GM12878 (cell line): ENCODE measurements around the gene GCK. TPM values are rescaled to one million over a fixed set of nuclear protein-coding genes. Genes with fewer than 3 reads are reported as not detected.

ENCODE experiments used
- ATAC-seq: fragments of 200-7000 bp; cut with Tn5 transposase; 3 replicates; pipeline ENCODE4 v1.9.1; 2020; ENCODE audit warnings: mild to moderate bottlenecking, moderate library complexity
- BruUV-seq: library from RNA; stranded (reverse); fragments of 400-500 nt; replicated peaks from 2 replicates; lab custom pipeline; 2021; lab: Mats Ljungman, UMichigan
- CTCF ChIA-PET: fragments of 300-600 bp; sonication (Branson Sonifier 250); formaldehyde crosslinking; extraction: SDS; loops from one replicate; lab custom pipeline; 2021; ENCODE audit warnings: inconsistent platforms; lab: Yijun Ruan, JAX
- POLR2A ChIA-PET: fragments of 350-600 bp; formaldehyde crosslinking; extraction: SDS; loops from one replicate; lab custom pipeline; 2021; ENCODE audit warnings: inconsistent platforms; lab: Charles Lee
- RAD21 ChIA-PET: fragments of 300-600 bp; sonication (Branson Sonifier 250); formaldehyde crosslinking; loops from one replicate; lab custom pipeline; 2023; ENCODE audit warnings: antibody characterized with exemption; ENCODE audit not compliant: unreplicated experiment; lab: Charles Lee
- SMC1A ChIA-PET: fragments of 300-600 bp; sonication (Branson Sonifier 250); formaldehyde crosslinking; loops from one replicate; lab custom pipeline; 2023; ENCODE audit not compliant: unreplicated experiment, uncharacterized antibody; lab: Charles Lee
- DNase-seq: peaks from one replicate; pipeline ENCODE4 v3.0.0-alpha.2; 2011; ENCODE audit warnings: low read depth, low spot score
- FAIRE-seq: peaks from 3 replicates; lab custom pipeline; 2011; peaks lifted over from hg19 to GRCh38; lab: Jason Lieb, UNC
- H2AFZ ChIP-seq: 2 replicates; pipeline ENCODE4 v1.6.0; 2011; ENCODE audit warnings: low read depth, low read length, control low read depth; ENCODE audit not compliant: control insufficient read depth
- H3K27ac ChIP-seq: 2 replicates; pipeline ENCODE4 v1.5.1; 2011; ENCODE audit warnings: control low read depth; ENCODE audit not compliant: control insufficient read depth, insufficient read depth
- H3K27me3 ChIP-seq, 2 experiments: replicated peaks in 1 of 2; 2 replicates each; pipeline versions ENCODE4 v1.6.0 to v1.6.1; 2011; ENCODE audit warnings: low read length in 1 of 2; ENCODE audit not compliant: control insufficient read depth in 2 of 2, insufficient read depth in 2 of 2
- H3K36me3 ChIP-seq, 2 experiments: 2 replicates each; pipeline ENCODE4 v1.5.1; 2011; ENCODE audit warnings: low read length in 1 of 2; ENCODE audit not compliant: control insufficient read depth in 2 of 2, insufficient read depth in 2 of 2
- H3K4me1 ChIP-seq: 2 replicates; pipeline ENCODE4 v1.6.1; 2011; ENCODE audit warnings: mild to moderate bottlenecking, low read length, moderate library complexity, mixed read lengths; ENCODE audit not compliant: control insufficient read depth, insufficient read depth
- H3K4me2 ChIP-seq: 2 replicates; pipeline ENCODE4 v1.6.0; 2011; ENCODE audit warnings: control low read depth; ENCODE audit not compliant: control insufficient read depth, insufficient read depth
- H3K4me3 ChIP-seq: fragments of 200-600 bp; sonication (generic); 2 replicates; pipeline ENCODE4 v1.5.1; 2016
- H3K79me2 ChIP-seq: 2 replicates; pipeline ENCODE4 v1.6.0; 2011; ENCODE audit warnings: low read length; ENCODE audit not compliant: control insufficient read depth, insufficient read depth
- H3K9ac ChIP-seq: 2 replicates; pipeline ENCODE4 v1.8.0; 2011; ENCODE audit warnings: low read length, control low read depth, mixed read lengths; ENCODE audit not compliant: control insufficient read depth, insufficient read depth
- H3K9me3 ChIP-seq: replicated peaks from 3 replicates; pipeline ENCODE4 v1.5.1; 2011; ENCODE audit warnings: mild to moderate bottlenecking, low read length; ENCODE audit not compliant: control insufficient read depth, insufficient read depth
- H4K20me1 ChIP-seq: 2 replicates; pipeline ENCODE4 v1.6.0; 2011; ENCODE audit not compliant: control insufficient read depth, insufficient read depth
- CTCF ChIP-seq, 3 experiments: IDR thresholded peaks in 2 of 3; conservative IDR thresholded peaks in 1 of 3; 2 replicates each; pipeline ENCODE4 v1.5.1; 2011; ENCODE audit warnings: low read depth in 3 of 3, low read length in 3 of 3, mild to moderate bottlenecking in 3 of 3, control low read depth in 2 of 3, moderate library complexity in 2 of 3, inconsistent platforms in 1 of 3, mixed read lengths in 1 of 3; ENCODE audit not compliant: control insufficient read depth in 2 of 3, insufficient read depth in 1 of 3; ENCODE audit errors: extremely low read depth in 1 of 3
- EED ChIP-seq: sonication (generic); IDR thresholded peaks from 2 replicates; pipeline ENCODE4 v1.6.1; 2016; ENCODE audit warnings: antibody characterized with exemption, low read depth
- MYC ChIP-seq: IDR thresholded peaks from 2 replicates; pipeline ENCODE4 v1.6.1; 2011; ENCODE audit warnings: mild to moderate bottlenecking, low read length, moderate library complexity, inconsistent platforms; ENCODE audit not compliant: insufficient read depth, insufficient replicate concordance, insufficient read length, severe bottlenecking
- PAX5 ChIP-seq: IDR thresholded peaks from 2 replicates; pipeline ENCODE4 v1.6.1; 2011; ENCODE audit warnings: low read depth, low read length, borderline replicate concordance
- SREBF1 ChIP-seq: IDR thresholded peaks from 2 replicates; pipeline ENCODE4 v1.6.1; 2012; ENCODE audit warnings: mild to moderate bottlenecking, low read length
- SUZ12 ChIP-seq: fragments of 200-600 bp; sonication (generic); IDR thresholded peaks from one replicate; pipeline ENCODE4 v1.6.1; 2018; ENCODE audit warnings: antibody characterized with exemption, mild to moderate bottlenecking; ENCODE audit not compliant: unreplicated experiment
- YBX1 ChIP-seq: fragments of 450-650 bp; IDR thresholded peaks from 2 replicates; pipeline ENCODE4 v1.6.1; 2016; ENCODE audit warnings: antibody characterized with exemption
- ZNF217 ChIP-seq: fragments of 450-650 bp; IDR thresholded peaks from 2 replicates; pipeline ENCODE4 v1.6.1; 2017; ENCODE audit warnings: antibody characterized with exemption, mild to moderate bottlenecking
- WGBS: methylation state at CpG from one replicate; pipeline ENCODE4 v1.1.6; 2016; ENCODE audit warnings: low lambda C conversion rate; ENCODE audit not compliant: insufficient replicate concordance, insufficient coverage; ENCODE audit errors: missing lambda C conversion rate; 5-methylcytosine and 5-hydroxymethylcytosine counted together
- in situ Hi-C: fragments of 300-500 bp; cut with MboI; formaldehyde crosslinking; loops from 9 replicates; pipeline ENCODE4 v1.14.3; 2018; ENCODE audit warnings: mixed read lengths
- intact Hi-C: fragments of 100-400 bp; cut with micrococcal nuclease; formaldehyde crosslinking; loops from one replicate; pipeline ENCODE4 v1.14.2; 2022; ENCODE audit not compliant: unreplicated experiment
- polyA plus RNA-seq, 11 experiments: library from polyadenylated mRNA; depleted of rRNA in 4 of 11; unstranded in 6 of 11; stranded (reverse) in 5 of 11; fragments of >200 nt; fragmentation: Nextera tagmentation in 4 of 11; fragmentation: Illumina TruSeq in 1 of 11; extraction: Ambion mirVana in 4 of 11; extraction: Trizol in 1 of 11; gene quantifications; 1 replicate in 1 of 11; 2 replicates in 10 of 11; pipeline versions ENCODE4 v1.2.1 to v1.2.3, GENCODE V29; 2011 to 2016; ENCODE audit warnings: inconsistent platforms in 2 of 11, missing spikeins in 2 of 11, low read depth in 1 of 11
- total RNA-seq, 4 experiments: library from RNA; depleted of rRNA in 3 of 4; stranded (reverse); fragments of >200 nt in 3 of 4; fragmentation: Illumina TruSeq in 1 of 4; extraction: Trizol in 1 of 4; gene quantifications; 2 replicates each; pipeline versions ENCODE4 v1.2.1 to v1.2.3, GENCODE V29; 2013 to 2021

Gene GCK
- total and polyA plus RNA-seq, 10 of the 15 experiments (the other 5 are each of a cell fraction or from before 2014, with no cell fraction given), result 0.06 to 0.16 TPM; not detected in 8

GRCh38 chr7:44145969-44146911 lies 43.0 kb downstream of the GCK start (continued):
- TF ChIP-seq CTCF (IDR thresholded peaks at IDR 0.05 in 2 of 3, conservative IDR thresholded peaks at IDR 0.05 in 1 of 3; ENCODE audit: control insufficient read depth in 2 of 3, extremely low read depth in 1 of 3, insufficient read depth in 1 of 3, low read depth in 3 of 3, low read length in 3 of 3) (no peak), EED (no peak)

- ATAC-seq, result no peak
These were observed 43.7 kb downstream of the GCK start for GRCh38 chr7:44145479-44145968.

More at GRCh38 chr7:44145479-44145968, 43.7 kb downstream of the GCK start:
- DNase-seq (no peak), FAIRE-seq (no peak)
- Histone ChIP-seq H3K27me3 (no peaks in the 10 kb centered on the region), H3K4me1 (peaks cover 2% of the 10 kb centered on the region), H3K27ac (no peak overlapping the region), H3K36me3 (no peaks in the 10 kb centered on the region), H4K20me1 (no peaks in the 10 kb centered on the region), H2AFZ (no peak overlapping the region), H3K4me2 (no peak overlapping the region), H3K9ac (no peak overlapping the region), H3K4me3 (no peak overlapping the region), H3K79me2 (no peaks in the 10 kb centered on the region), H3K9me3 (no peaks in the 10 kb centered on the region)
- ChIA-PET CTCF (no interaction called here), SMC1A (no interaction called here), POLR2A (no interaction called here), RAD21 (no interaction called here)
- BruUV-seq, result no TSS peak
- intact Hi-C loops (no loop called here), in situ Hi-C loops (no loop called here)
- 51% methylated on average over 45 of the region's 53 CpGs for WGBS
- TF ChIP-seq PAX5, result no peak
- no peak for TF ChIP-seq SREBF1
- TF ChIP-seq ZNF217, result no peak
- no peak for TF ChIP-seq SUZ12
- no peak for TF ChIP-seq YBX1
- no peak for TF ChIP-seq MYC
